Neural cell (in vitro differentiated cells): ENCODE measurements around the gene IPMK.
A peak's percentile ranks its signal among the peaks of the same experiment; 100 is the strongest.

Experiments
- POLR2AphosphoS5 ChIP-seq: IDR thresholded peaks from 2 replicates; pipeline ENCODE4 v1.6.1; 2012
- TF ChIP-seq, protein P1 (sequence below): fragments of 450-650 bp; IDR thresholded peaks from 2 replicates; pipeline ENCODE4 v1.5.1; 2014; ENCODE audit warnings: antibody characterized with exemption, mild to moderate bottlenecking, moderate library complexity; ENCODE audit not compliant: poor library complexity, severe bottlenecking

DNA sequence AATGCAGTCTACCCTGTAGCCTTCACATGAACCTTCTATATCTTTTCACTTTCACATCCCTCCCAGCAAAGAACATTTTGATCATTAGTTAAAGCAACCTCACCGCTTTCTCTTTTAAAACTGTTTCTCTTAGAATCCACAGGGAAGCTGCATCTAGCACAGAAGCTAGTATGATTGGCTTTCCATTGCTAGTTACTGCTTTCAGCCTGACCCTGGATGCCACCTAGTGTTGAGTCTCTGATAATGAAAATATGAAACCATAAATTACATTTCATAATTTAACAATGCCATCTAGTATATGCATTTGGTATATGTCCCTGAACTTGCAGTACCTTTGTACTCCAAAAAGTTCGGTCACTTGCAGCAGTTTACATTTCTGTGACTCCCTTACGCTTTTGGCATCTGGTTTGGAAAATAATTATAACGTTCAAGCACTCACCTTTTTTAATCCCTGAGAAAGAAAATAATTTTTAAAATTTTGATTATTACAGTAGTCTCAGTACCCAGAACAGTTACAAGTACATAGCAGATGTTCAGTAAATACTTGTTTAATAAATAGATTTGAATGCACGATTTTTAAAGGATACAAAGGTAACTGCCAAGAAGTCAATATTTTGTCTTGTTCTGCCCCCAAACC lies 24.0 kb upstream of the IPMK start:
- TF ChIP-seq POLR2AphosphoS5 = no peak
- TF ChIP-seq, protein P1, sequence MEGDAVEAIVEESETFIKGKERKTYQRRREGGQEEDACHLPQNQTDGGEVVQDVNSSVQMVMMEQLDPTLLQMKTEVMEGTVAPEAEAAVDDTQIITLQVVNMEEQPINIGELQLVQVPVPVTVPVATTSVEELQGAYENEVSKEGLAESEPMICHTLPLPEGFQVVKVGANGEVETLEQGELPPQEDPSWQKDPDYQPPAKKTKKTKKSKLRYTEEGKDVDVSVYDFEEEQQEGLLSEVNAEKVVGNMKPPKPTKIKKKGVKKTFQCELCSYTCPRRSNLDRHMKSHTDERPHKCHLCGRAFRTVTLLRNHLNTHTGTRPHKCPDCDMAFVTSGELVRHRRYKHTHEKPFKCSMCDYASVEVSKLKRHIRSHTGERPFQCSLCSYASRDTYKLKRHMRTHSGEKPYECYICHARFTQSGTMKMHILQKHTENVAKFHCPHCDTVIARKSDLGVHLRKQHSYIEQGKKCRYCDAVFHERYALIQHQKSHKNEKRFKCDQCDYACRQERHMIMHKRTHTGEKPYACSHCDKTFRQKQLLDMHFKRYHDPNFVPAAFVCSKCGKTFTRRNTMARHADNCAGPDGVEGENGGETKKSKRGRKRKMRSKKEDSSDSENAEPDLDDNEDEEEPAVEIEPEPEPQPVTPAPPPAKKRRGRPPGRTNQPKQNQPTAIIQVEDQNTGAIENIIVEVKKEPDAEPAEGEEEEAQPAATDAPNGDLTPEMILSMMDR = peak; percentile 89
